GM19438 (cell line): ENCODE results near the gene SLC8A1.
A peak's percentile ranks its signal among the peaks of the same experiment; 100 is the strongest.

Experiments used
- ATAC-seq: cut with Tn5 transposase; IDR thresholded peaks from one replicate; pipeline ENCODE4 v1.9.1; 2021; ENCODE audit warnings: low read depth; ENCODE audit not compliant: unreplicated experiment

SLC8A1 gene

DNA sequence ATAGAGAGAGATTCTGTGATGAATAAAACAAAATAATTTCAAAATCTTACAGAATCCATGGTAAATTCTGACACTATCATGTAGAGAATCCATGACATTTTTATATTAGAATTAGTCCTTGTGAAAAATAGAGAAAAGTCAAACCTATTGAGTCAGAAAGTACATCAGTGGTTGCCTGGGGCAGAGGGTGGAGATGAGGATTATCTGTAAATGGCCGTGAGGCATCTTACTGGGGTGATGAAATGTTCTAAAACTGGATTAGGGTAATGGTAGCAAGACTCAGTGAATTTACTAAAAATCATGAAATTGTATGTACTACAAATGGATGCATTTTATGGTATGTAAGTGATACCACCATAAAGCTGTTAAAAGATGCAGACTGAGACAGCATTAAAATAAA is 323.1 kb downstream of the SLC8A1 start:
- no peak for ATAC-seq

DNA sequence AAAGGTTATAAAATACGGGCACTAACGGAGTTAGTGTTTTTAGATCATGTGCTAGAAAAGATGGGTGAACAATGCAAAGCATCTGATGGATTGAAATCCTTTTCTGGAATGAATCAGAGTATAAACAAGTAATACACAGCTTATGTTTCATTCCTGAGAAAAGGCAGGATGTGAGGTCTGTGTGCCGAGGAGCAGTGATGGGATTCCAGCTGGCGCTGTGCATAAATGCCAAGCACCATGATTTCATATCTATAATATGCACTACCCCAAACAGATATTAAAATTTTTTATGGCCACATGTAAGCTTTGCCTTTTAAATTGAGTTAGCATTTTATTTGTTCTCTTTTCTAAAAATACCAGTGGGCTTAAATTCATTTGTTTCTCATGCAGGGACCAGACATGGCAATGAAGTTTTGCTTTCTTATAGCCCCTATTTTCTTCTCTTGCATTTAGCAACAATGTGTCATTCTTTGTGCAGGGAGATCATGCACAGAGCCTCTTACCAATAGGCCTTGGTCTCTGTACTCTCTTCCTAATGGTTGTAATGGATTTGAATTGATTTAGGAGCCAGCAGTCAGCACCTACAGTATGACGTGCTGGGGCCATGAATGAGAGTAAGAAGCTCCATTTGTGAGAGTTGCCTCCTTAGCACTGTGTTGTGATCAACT is 323.9 kb downstream of the SLC8A1 start:
- ATAC-seq = no peak

DNA sequence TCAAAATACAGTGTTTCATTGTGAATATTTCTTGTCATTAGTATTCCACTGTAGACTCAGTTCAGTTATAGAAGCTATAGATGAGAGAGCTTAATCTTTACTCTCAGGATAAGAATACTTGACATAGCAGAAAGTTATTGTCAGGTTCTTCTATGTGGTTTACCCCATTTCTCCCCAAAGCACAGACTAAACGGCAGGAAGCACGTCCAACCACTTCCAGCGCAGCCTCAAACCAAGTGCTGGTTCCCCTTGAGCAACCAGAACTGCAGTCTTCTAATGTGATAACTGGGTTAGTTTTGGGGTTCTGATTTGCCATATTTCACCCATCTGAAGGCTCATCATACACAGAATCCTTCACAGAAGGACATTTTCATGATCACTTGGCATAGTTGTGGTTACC is 324.7 kb downstream of the SLC8A1 start:
- ATAC-seq = no peak

- no peak for ATAC-seq
Measured at GRCh38 chr2:40126006-40126405, 325.9 kb downstream of the SLC8A1 start.

GRCh38 chr2:40123746-40124145 is 328.1 kb downstream of the SLC8A1 start:
- no peak for ATAC-seq

DNA sequence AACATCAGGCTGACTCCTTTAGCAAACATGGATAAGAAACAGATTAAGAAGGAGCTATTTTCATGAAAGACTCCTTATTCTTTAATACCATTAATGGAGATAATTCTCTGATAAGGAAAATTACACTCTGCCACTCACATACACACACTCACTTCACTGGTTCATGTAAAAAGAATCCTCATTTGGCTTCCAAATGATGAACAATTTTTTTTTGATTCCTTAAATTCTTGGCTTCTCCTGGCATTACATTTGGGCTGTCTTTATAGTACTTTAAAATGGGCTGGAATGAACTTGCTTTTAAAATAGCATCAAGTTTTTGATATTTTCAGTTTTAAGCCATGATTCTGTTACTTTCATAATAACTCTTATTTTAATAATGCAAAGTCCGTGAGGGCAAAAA is 328.6 kb downstream of the SLC8A1 start:
- no peak for ATAC-seq

DNA sequence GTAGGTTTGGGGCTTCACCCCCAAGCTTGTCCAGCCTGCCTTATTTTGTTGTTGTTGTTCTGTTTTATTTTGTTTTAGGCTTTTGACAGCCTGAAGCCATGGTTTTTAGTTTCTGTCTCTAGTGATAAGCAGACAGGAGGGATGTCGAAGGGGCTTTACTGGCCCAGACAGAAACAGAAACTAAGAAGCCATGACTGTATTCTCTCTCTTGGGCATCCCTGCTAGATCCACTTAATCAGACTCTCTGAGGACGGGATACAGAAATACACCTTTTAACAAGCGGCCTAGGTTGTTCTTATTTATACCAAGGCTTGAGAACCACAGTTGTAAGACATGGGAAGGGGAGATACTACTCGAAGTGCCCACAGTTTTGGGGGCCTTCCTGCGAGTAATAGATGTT is 330.9 kb downstream of the SLC8A1 start:
- no peak for ATAC-seq

DNA sequence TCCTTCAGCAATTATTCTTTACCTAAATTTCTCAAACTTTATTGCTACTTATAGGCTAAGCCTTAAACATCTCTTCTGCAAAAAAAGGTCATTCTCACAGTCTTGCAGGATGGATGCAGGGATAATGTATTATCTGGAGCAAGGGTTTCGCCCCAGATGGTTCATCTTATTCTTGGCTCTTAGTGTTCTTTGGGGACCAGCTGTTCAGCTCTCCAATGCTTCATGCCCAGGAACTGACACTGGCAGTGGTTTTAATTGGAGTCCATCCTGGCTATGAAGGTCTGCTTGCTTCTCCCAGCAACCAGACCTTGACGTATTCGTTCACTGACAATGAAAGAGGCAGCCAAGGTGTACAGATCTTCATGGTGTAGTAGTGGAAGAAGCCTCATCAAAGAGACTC is 331.9 kb downstream of the SLC8A1 start:
- no peak for ATAC-seq

- no peak for ATAC-seq
Measured at GRCh38 chr2:40118622-40119021, 333.3 kb downstream of the SLC8A1 start.

GRCh38 chr2:40115894-40116293 is 336.0 kb downstream of the SLC8A1 start:
- no peak for ATAC-seq

DNA sequence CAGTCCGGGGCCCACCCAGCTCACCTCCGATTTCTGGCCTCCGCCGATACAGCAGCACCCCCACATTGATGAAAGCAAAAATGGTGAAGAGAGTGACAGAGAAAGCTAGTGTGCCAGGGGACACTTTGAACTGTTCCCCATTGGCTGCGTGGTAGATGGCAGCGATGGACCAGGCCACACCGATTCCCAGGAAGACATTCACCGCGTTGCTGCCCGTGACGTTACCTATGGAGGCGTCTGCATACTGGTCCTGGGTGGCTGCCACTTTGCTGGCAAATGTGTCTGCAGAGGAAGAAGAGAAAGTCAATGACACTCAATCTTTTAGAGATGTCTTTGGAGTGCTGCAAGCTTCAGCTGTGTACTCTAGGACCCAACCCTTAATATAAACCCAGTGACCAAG is 336.5 kb downstream of the SLC8A1 start:
- no peak for ATAC-seq

- no peak for ATAC-seq
Measured at GRCh38 chr2:40113997-40114396, 337.9 kb downstream of the SLC8A1 start.

DNA sequence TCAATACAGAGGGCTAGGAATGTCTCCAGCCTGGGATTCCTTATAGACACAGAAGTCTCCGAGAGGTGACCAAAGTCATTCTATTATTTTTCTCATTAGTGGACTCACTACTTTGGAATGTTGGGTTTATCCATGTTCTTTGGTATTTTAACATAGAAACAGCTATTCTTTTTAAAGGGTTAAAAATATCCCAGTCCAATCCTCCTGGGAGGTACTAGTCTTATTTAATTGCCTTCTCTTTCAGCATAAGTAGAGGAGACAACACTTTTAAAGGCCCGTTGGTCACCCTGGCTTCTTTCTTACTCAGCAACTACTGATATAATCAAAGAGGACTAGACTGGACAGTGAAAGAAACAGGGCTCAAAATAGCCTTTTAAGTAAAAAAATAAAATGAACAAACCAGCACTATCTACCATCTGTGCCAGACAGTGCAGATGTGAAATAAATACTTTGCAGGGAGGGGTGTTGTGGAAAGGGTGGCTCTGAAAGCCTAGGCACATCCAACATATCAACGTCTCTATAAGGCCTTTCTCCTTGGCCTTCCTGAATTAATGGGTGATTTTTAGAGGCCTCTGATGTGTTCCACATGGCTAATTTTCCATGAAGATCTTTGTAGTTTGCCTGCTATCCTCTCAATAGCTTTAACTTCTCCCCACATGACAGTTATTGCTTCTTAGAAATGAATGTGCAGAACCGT is 338.5 kb downstream of the SLC8A1 start:
- no peak for ATAC-seq

- ATAC-seq = no peak
Measured at GRCh38 chr2:40109381-40109780, 342.5 kb downstream of the SLC8A1 start.

DNA sequence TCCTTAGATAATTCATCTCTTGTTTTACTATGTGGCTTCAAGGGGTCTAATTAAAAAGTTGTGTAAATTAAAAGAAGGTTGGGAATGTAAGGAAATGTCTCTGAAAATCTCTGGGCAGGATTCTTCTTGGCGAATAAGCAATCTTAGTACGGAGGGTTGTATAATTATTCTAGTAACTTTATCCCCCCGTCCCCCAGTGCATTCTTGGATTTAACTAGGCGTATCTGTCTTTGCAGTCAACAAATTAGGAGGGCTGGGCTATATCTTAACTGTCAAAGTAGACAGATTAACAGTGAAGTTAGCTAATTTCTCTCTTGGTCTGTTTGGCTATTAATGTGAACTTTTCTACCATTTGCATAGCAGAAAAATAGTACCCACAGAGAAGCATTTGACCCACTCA is 343.0 kb downstream of the SLC8A1 start:
- ATAC-seq = no peak

GRCh38 chr2:40106061-40106460 is 345.8 kb downstream of the SLC8A1 start:
- ATAC-seq = no peak

- no peak for ATAC-seq
Measured at GRCh38 chr2:40105593-40105992, 346.3 kb downstream of the SLC8A1 start.

DNA sequence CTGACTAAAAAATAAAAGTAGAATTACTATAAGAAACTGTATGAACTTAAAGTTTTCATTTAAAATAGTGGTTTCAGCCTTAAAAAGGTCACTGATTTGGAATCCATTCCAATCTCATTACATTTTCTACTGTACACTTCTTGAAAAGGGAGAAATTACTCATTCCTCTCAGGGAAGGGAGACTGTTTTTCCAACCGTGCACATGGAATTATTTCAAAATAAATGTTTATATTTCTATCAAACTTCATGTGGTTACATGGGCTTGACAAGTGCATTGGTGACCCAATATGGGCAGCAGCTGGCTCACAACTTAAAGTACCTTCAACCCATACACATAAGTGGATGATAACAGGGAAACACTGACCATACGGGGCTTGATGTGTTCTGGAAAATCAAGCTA is 348.3 kb downstream of the SLC8A1 start:
- no peak for ATAC-seq

DNA sequence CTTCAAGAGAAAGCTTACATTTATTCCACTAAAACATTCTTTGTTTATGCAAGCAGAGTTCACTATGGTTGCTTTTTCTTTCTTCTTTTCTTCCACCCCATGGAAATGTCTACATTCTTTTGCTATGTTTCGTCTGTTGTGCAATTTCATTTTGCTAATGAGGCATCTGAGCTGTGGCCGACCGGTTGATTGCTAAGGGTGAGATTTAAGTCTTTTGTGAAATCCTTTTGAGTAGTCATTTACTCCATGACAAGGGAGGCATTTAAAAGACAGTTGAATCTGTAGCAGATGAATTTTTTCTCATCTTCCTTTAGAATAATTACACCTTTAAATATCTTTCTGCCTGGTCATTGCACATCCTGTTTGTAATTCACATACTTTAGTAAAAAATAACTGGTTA is 348.7 kb downstream of the SLC8A1 start:
- no peak for ATAC-seq

DNA sequence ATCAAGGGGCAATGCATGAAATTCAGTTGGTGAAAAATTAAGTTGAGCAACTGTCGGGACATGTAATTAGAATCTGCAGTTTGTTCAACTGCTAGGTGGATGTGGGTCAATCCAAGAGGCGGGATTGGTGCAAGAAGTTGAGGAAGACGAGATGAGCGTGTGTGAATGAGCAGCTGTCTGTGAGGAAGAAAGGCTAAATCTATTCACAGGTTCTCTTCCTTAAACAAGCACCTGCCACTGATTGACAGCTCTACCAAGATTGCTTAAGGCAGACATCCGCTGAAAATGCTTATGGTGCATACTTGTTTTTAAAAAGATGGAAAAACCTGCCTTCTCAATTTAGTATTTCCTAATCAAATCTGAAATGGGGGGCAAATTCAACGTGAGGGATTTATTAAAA is 349.4 kb downstream of the SLC8A1 start:
- ATAC-seq = no peak

DNA sequence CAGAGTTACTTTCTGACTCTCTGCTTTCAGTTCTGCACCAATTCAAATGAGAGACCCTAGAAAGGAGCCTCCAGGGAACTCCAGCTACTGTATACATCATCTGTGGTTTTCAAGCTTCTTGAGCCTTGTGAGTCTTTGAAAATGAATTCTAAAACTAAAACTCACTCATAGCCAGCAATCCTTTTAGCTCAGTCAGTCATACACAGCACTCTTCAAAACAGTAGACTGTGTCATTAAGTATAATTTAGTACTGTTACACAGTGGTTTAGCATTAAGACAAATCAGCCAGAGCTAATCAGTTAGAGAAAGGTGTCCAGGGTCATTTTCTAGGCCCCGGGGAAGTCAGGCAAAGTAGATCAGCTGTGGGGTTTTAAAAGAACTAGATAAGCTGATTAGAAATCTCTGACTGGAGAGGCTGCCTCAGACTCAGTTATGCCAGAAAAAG is 350.7 kb downstream of the SLC8A1 start:
- peak; percentile 64 for ATAC-seq

GRCh38 chr2:40100676-40101075 is 351.2 kb downstream of the SLC8A1 start:
- no peak for ATAC-seq
